ENCODE measurements around the gene TYK2. TPM values are rescaled to one million over a fixed set of nuclear protein-coding genes. Genes with fewer than 3 reads are reported as not detected.

The TYK2 gene
- total and polyA plus RNA-seq, 9 of the 15 experiments (the other 6 are each of a cell fraction or from before 2014, with no cell fraction given): 15.0 to 182 (median 85.9) TPM

DNA sequence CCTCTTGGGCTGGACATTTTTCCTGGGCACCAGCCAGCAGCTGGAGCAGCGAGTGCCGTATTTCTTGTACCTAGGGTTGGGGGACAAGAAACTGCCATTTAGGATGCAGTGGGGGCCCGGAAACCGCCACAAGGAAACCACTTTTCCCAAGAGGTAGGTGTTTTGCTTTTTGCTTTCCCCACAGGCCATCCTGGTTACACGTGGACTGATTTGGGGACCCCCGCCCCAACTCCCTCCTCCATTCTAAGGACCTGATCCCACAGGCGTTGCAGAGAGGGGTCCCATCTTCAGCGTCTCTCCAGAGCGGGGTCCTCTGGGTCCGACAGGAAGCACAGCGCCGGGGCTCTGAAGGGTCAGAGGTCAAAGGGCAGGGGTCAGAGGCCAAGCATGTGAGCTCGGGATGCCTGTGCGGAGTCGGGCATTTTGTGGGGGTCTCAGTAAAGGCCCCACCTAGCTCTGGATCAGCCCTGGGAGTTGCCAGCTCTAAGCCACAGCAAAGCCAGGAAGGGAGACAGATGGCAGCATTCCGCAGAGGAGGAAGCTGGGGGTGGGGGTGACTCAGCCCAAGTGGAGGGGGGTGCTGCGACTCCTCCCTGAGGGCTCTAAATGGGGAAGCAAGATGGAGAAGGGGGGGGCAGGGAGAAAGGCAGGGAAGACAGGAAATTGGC lies 75.1 kb downstream of the TYK2 start (continued):
- TF ChIP-seq, protein P1, sequence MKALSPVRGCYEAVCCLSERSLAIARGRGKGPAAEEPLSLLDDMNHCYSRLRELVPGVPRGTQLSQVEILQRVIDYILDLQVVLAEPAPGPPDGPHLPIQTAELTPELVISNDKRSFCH (CRISPR knock-in tag; IDR thresholded peaks at IDR 0.05): no peak
- TF ChIP-seq, protein P1 (tag; IDR thresholded peaks at IDR 0.05): peak; percentile 33; the same call in 1 of the 2 replicates
- TF ChIP-seq RB1 (IDR thresholded peaks at IDR 0.05; ENCODE audit: low read depth) (no peak), ZNF445 (CRISPR knock-in tag; IDR thresholded peaks at IDR 0.05; ENCODE audit: low read depth) (no peak), ZZZ3 (IDR thresholded peaks at IDR 0.05) (no peak), MTA1 (IDR thresholded peaks at IDR 0.05; ENCODE audit: borderline replicate concordance) (0 out of 2 replicates have a peak, but pooled peaks have one; percentile 51), BCL6 (CRISPR knock-in tag; IDR thresholded peaks at IDR 0.05) (no peak), ZNF778 (CRISPR knock-in tag; IDR thresholded peaks at IDR 0.05) (no peak), TEAD4 (IDR thresholded peaks at IDR 0.05; ENCODE audit: low read length) (peak; percentile 14; the same call in 1 of the 2 replicates), TEAD4 (CRISPR knock-in tag; IDR thresholded peaks at IDR 0.05; ENCODE audit: borderline replicate concordance) (no peak)
- TF ChIP-seq, protein P2, sequence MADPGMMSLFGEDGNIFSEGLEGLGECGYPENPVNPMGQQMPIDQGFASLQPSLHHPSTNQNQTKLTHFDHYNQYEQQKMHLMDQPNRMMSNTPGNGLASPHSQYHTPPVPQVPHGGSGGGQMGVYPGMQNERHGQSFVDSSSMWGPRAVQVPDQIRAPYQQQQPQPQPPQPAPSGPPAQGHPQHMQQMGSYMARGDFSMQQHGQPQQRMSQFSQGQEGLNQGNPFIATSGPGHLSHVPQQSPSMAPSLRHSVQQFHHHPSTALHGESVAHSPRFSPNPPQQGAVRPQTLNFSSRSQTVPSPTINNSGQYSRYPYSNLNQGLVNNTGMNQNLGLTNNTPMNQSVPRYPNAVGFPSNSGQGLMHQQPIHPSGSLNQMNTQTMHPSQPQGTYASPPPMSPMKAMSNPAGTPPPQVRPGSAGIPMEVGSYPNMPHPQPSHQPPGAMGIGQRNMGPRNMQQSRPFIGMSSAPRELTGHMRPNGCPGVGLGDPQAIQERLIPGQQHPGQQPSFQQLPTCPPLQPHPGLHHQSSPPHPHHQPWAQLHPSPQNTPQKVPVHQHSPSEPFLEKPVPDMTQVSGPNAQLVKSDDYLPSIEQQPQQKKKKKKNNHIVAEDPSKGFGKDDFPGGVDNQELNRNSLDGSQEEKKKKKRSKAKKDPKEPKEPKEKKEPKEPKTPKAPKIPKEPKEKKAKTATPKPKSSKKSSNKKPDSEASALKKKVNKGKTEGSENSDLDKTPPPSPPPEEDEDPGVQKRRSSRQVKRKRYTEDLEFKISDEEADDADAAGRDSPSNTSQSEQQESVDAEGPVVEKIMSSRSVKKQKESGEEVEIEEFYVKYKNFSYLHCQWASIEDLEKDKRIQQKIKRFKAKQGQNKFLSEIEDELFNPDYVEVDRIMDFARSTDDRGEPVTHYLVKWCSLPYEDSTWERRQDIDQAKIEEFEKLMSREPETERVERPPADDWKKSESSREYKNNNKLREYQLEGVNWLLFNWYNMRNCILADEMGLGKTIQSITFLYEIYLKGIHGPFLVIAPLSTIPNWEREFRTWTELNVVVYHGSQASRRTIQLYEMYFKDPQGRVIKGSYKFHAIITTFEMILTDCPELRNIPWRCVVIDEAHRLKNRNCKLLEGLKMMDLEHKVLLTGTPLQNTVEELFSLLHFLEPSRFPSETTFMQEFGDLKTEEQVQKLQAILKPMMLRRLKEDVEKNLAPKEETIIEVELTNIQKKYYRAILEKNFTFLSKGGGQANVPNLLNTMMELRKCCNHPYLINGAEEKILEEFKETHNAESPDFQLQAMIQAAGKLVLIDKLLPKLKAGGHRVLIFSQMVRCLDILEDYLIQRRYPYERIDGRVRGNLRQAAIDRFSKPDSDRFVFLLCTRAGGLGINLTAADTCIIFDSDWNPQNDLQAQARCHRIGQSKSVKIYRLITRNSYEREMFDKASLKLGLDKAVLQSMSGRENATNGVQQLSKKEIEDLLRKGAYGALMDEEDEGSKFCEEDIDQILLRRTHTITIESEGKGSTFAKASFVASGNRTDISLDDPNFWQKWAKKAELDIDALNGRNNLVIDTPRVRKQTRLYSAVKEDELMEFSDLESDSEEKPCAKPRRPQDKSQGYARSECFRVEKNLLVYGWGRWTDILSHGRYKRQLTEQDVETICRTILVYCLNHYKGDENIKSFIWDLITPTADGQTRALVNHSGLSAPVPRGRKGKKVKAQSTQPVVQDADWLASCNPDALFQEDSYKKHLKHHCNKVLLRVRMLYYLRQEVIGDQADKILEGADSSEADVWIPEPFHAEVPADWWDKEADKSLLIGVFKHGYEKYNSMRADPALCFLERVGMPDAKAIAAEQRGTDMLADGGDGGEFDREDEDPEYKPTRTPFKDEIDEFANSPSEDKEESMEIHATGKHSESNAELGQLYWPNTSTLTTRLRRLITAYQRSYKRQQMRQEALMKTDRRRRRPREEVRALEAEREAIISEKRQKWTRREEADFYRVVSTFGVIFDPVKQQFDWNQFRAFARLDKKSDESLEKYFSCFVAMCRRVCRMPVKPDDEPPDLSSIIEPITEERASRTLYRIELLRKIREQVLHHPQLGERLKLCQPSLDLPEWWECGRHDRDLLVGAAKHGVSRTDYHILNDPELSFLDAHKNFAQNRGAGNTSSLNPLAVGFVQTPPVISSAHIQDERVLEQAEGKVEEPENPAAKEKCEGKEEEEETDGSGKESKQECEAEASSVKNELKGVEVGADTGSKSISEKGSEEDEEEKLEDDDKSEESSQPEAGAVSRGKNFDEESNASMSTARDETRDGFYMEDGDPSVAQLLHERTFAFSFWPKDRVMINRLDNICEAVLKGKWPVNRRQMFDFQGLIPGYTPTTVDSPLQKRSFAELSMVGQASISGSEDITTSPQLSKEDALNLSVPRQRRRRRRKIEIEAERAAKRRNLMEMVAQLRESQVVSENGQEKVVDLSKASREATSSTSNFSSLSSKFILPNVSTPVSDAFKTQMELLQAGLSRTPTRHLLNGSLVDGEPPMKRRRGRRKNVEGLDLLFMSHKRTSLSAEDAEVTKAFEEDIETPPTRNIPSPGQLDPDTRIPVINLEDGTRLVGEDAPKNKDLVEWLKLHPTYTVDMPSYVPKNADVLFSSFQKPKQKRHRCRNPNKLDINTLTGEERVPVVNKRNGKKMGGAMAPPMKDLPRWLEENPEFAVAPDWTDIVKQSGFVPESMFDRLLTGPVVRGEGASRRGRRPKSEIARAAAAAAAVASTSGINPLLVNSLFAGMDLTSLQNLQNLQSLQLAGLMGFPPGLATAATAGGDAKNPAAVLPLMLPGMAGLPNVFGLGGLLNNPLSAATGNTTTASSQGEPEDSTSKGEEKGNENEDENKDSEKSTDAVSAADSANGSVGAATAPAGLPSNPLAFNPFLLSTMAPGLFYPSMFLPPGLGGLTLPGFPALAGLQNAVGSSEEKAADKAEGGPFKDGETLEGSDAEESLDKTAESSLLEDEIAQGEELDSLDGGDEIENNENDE (IDR thresholded peaks at IDR 0.05; ENCODE audit: low read depth, low read length): no peak
- TF ChIP-seq, protein P3, sequence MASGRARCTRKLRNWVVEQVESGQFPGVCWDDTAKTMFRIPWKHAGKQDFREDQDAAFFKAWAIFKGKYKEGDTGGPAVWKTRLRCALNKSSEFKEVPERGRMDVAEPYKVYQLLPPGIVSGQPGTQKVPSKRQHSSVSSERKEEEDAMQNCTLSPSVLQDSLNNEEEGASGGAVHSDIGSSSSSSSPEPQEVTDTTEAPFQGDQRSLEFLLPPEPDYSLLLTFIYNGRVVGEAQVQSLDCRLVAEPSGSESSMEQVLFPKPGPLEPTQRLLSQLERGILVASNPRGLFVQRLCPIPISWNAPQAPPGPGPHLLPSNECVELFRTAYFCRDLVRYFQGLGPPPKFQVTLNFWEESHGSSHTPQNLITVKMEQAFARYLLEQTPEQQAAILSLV (tag; IDR thresholded peaks at IDR 0.05): peak; percentile 7; the same call in 1 of the 2 replicates
- TF ChIP-seq, protein P4, sequence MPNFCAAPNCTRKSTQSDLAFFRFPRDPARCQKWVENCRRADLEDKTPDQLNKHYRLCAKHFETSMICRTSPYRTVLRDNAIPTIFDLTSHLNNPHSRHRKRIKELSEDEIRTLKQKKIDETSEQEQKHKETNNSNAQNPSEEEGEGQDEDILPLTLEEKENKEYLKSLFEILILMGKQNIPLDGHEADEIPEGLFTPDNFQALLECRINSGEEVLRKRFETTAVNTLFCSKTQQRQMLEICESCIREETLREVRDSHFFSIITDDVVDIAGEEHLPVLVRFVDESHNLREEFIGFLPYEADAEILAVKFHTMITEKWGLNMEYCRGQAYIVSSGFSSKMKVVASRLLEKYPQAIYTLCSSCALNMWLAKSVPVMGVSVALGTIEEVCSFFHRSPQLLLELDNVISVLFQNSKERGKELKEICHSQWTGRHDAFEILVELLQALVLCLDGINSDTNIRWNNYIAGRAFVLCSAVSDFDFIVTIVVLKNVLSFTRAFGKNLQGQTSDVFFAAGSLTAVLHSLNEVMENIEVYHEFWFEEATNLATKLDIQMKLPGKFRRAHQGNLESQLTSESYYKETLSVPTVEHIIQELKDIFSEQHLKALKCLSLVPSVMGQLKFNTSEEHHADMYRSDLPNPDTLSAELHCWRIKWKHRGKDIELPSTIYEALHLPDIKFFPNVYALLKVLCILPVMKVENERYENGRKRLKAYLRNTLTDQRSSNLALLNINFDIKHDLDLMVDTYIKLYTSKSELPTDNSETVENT (CRISPR knock-in tag; IDR thresholded peaks at IDR 0.05): no peak

Data from K562 (cell line).